Measurements from ENCODE around the gene AOAH.

Gene AOAH

DNA sequence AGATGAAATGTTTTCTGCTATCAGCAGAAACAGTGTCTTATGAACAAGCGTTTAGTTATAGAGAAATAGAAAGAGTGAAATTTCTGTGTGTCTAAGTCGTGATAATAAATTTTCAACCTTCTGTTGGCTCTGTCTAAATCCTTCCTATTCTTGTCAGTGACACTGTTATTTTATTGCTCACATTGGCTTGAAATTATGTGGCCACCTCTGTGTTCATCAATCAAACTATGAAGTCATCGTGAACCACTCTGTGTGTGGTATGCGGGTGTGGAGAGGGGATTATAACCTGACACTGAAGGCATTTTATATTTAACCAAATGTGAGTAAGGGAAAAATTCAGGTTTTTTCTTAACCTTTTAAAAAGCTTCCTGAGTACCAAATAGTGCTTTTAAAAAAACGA is 12.3 kb downstream of the AOAH start:
- no peak for TF ChIP-seq EZH2phosphoT487 (IDR thresholded peaks at IDR 0.05; ENCODE audit: borderline replicate concordance, low read length)
- TF ChIP-seq, protein P1, sequence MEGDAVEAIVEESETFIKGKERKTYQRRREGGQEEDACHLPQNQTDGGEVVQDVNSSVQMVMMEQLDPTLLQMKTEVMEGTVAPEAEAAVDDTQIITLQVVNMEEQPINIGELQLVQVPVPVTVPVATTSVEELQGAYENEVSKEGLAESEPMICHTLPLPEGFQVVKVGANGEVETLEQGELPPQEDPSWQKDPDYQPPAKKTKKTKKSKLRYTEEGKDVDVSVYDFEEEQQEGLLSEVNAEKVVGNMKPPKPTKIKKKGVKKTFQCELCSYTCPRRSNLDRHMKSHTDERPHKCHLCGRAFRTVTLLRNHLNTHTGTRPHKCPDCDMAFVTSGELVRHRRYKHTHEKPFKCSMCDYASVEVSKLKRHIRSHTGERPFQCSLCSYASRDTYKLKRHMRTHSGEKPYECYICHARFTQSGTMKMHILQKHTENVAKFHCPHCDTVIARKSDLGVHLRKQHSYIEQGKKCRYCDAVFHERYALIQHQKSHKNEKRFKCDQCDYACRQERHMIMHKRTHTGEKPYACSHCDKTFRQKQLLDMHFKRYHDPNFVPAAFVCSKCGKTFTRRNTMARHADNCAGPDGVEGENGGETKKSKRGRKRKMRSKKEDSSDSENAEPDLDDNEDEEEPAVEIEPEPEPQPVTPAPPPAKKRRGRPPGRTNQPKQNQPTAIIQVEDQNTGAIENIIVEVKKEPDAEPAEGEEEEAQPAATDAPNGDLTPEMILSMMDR (IDR thresholded peaks at IDR 0.05; ENCODE audit: low read depth, low read length, poor library complexity, severe bottlenecking): no peak
- Histone ChIP-seq H3K4me3 (ENCODE audit: low read length) (no peak overlapping the region), H3K27ac (ENCODE audit: low read depth, low read length) (no peak overlapping the region), H3K36me3 (ENCODE audit: control insufficient read depth, low read length) (no peaks in the 10 kb centered on the region), H3K79me2 (ENCODE audit: control insufficient read depth, low read length) (no peaks in the 10 kb centered on the region), H3K9me2 (replicated peaks; ENCODE audit: control insufficient read depth, low read length) (no peaks in the 10 kb centered on the region), H3F3A (ENCODE audit: control insufficient read depth, insufficient read depth) (no peaks in the 10 kb centered on the region), H3K9me3 (ENCODE audit: control insufficient read depth, insufficient read depth, low read length) (no peaks in the 10 kb centered on the region), H3K4me2 (ENCODE audit: low read length) (no peak overlapping the region), H3K4me1 (ENCODE audit: control insufficient read depth, low read length) (no peaks in the 10 kb centered on the region), H3K27me3 (ENCODE audit: control insufficient read depth, low read length) (peaks cover 12% of the 10 kb centered on the region), H4K20me1 (ENCODE audit: control insufficient read depth, insufficient read depth, low read depth, low read length) (no peaks in the 10 kb centered on the region)

DNA sequence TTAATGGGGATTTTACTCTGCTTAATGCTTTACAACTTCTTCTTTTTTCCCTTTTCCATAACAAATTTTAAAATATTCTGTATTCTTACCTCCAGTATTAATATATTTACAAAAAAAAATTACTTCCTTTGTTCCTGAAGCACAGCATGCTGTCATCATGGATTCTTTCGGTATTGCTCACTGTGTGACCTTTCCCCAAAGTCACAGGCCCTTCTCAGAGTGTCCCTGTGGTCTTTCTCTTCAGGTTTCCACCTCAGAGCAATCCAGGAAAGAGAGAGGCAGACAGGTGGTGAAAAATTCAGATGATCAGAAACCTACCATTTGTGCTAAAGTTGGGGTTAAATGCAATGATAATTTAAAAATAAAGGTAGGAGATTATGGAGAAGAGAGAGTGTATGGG is 13.0 kb downstream of the AOAH start:
- no peak overlapping the region for H3K27ac ChIP-seq (ENCODE audit: low read depth, low read length)
- H4K20me1 ChIP-seq (ENCODE audit: control insufficient read depth, insufficient read depth, low read depth, low read length): no peaks in the 10 kb centered on the region
- no peaks in the 10 kb centered on the region for H3K9me2 ChIP-seq (replicated peaks; ENCODE audit: control insufficient read depth, low read length)
- peaks cover 12% of the 10 kb centered on the region for H3K27me3 ChIP-seq (ENCODE audit: control insufficient read depth, low read length)
- H3K4me2 ChIP-seq (ENCODE audit: low read length): no peak overlapping the region
- no peak for TF ChIP-seq EZH2phosphoT487 (IDR thresholded peaks at IDR 0.05; ENCODE audit: borderline replicate concordance, low read length)
- TF ChIP-seq, protein P1 (IDR thresholded peaks at IDR 0.05; ENCODE audit: low read depth, low read length, poor library complexity, severe bottlenecking): no peak
- H3K4me3 ChIP-seq (ENCODE audit: low read length): no peak overlapping the region
- H3K4me1 ChIP-seq (ENCODE audit: control insufficient read depth, low read length): no peaks in the 10 kb centered on the region
- no peaks in the 10 kb centered on the region for H3K9me3 ChIP-seq (ENCODE audit: control insufficient read depth, insufficient read depth, low read length)
- H3K36me3 ChIP-seq (ENCODE audit: control insufficient read depth, low read length): no peaks in the 10 kb centered on the region
- no peaks in the 10 kb centered on the region for H3K79me2 ChIP-seq (ENCODE audit: control insufficient read depth, low read length)
- no peaks in the 10 kb centered on the region for H3F3A ChIP-seq (ENCODE audit: control insufficient read depth, insufficient read depth)

DNA sequence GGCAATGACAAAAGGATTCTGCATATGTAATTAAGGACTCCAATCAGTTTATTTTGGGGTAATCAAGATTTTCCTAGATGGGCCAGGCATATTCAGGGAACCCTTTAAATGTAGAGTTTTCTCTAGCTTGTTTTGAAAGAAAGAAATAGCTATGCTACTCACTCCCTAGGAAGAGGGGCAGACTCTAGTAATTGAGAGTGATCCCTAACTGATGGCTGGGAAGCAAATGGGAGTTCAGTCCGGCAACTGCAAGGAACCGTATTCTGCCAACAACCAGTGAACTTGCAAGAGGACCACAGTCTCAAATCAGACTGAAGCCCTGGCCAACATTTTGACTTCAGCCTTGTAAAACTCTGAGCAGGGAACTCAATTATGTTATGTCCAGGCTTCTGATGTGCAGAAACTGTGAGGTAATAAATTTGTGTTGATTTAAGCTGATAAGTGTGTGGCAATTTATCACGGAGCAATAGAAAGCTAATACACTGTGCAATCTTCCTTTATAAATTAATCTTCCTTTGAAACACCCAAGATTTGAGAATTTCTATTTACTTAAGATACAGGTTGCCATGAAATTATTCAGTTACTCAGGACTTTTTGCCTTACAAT is 14.0 kb downstream of the AOAH start:
- peaks cover 12% of the 10 kb centered on the region for H3K27me3 ChIP-seq (ENCODE audit: control insufficient read depth, low read length)
- no peak overlapping the region for H3K4me2 ChIP-seq (ENCODE audit: low read length)
- no peaks in the 10 kb centered on the region for H3K79me2 ChIP-seq (ENCODE audit: control insufficient read depth, low read length)
- no peaks in the 10 kb centered on the region for H3K4me1 ChIP-seq (ENCODE audit: control insufficient read depth, low read length)
- no peaks in the 10 kb centered on the region for H4K20me1 ChIP-seq (ENCODE audit: control insufficient read depth, insufficient read depth, low read depth, low read length)
- no peaks in the 10 kb centered on the region for H3F3A ChIP-seq (ENCODE audit: control insufficient read depth, insufficient read depth)
- H3K4me3 ChIP-seq (ENCODE audit: low read length): no peak overlapping the region
- no peaks in the 10 kb centered on the region for H3K9me3 ChIP-seq (ENCODE audit: control insufficient read depth, insufficient read depth, low read length)
- H3K36me3 ChIP-seq (ENCODE audit: control insufficient read depth, low read length): no peaks in the 10 kb centered on the region
- TF ChIP-seq EZH2phosphoT487 (IDR thresholded peaks at IDR 0.05; ENCODE audit: borderline replicate concordance, low read length): no peak
- TF ChIP-seq, protein P1 (IDR thresholded peaks at IDR 0.05; ENCODE audit: low read depth, low read length, poor library complexity, severe bottlenecking): no peak
- H3K27ac ChIP-seq (ENCODE audit: low read depth, low read length): no peak overlapping the region
- no peaks in the 10 kb centered on the region for H3K9me2 ChIP-seq (replicated peaks; ENCODE audit: control insufficient read depth, low read length)

Data from DOHH2 (cell line).